GM12878 (cell line): ENCODE data around the gene SNRPD3.

Source experiments
- FOS ChIP-seq: IDR thresholded peaks from 3 replicates; pipeline ENCODE4 v1.6.1; 2011; ENCODE audit warnings: borderline replicate concordance; ENCODE audit not compliant: insufficient read length; ENCODE audit errors: extremely low read depth
- MEF2A ChIP-seq: IDR thresholded peaks from 2 replicates; pipeline ENCODE4 v1.6.1; 2011; ENCODE audit warnings: low read depth, mild to moderate bottlenecking, low read length, moderate library complexity; ENCODE audit not compliant: insufficient read depth
- POLR2A ChIP-seq: IDR thresholded peaks from 2 replicates; pipeline ENCODE4 v1.6.1; 2011; ENCODE audit warnings: low read depth, mild to moderate bottlenecking, low read length
- POLR2AphosphoS5 ChIP-seq: IDR thresholded peaks from 2 replicates; pipeline ENCODE4 v1.6.1; 2011; ENCODE audit warnings: mild to moderate bottlenecking, low read length, inconsistent platforms
- RCOR1 ChIP-seq: conservative IDR thresholded peaks from 2 replicates; pipeline ENCODE4 v1.6.1; 2012; ENCODE audit warnings: low read depth, low read length, improper control_type of control experiment
- RUNX3 ChIP-seq: IDR thresholded peaks from 2 replicates; pipeline ENCODE4 v1.6.1; 2012; ENCODE audit warnings: low read length, inconsistent platforms
- SREBF2 ChIP-seq: IDR thresholded peaks from 2 replicates; pipeline ENCODE4 v1.6.1; 2012; ENCODE audit warnings: mild to moderate bottlenecking, low read length
- TAF1 ChIP-seq: IDR thresholded peaks from 2 replicates; pipeline ENCODE4 v1.6.1; 2011; ENCODE audit warnings: mild to moderate bottlenecking, low read depth, low read length, borderline replicate concordance
- TBL1XR1 ChIP-seq: IDR thresholded peaks from 2 replicates; pipeline ENCODE4 v1.6.1; 2012; ENCODE audit warnings: low read depth, low read length, improper control_type of control experiment
- TF ChIP-seq, protein P1 (sequence below), 3 experiments: IDR thresholded peaks in 2 of 3; conservative IDR thresholded peaks in 1 of 3; 2 replicates each; pipeline ENCODE4 v1.5.1; 2011; ENCODE audit warnings: low read depth in 3 of 3, low read length in 3 of 3, mild to moderate bottlenecking in 3 of 3, control low read depth in 2 of 3, moderate library complexity in 2 of 3, inconsistent platforms in 1 of 3, mixed read lengths in 1 of 3; ENCODE audit not compliant: control insufficient read depth in 2 of 3, insufficient read depth in 1 of 3; ENCODE audit errors: extremely low read depth in 1 of 3

DNA sequence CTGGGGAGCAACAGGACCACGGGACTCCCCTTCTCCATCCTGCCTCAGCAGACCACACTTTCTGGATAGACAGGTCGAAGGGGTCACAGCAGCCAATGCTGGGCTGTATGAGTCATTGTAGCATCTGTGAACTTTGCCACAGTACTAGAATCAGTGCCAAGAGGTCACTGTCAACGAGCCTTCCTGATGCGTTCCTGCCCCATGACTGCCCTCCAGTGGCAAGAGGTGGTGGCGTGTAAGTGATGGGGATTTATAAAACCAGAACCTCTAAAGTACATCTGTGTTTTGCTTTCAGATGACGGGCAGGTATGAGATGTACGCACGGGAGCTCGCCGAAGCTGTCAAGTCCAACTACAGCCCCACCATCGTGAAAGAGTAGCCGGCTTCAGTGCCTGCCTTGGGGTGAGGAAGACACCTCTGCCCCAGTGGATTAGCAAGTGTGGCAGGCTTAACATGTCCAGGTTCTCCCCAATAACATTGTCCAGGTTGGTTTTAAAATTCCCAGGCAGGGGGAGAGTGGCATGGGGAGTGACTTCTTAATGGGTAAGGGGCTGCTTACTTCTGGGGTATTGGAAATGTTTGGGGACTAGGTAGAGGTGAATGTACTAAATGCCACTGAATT, 30.3 kb upstream of the SNRPD3 start:
- TF ChIP-seq, protein P1, sequence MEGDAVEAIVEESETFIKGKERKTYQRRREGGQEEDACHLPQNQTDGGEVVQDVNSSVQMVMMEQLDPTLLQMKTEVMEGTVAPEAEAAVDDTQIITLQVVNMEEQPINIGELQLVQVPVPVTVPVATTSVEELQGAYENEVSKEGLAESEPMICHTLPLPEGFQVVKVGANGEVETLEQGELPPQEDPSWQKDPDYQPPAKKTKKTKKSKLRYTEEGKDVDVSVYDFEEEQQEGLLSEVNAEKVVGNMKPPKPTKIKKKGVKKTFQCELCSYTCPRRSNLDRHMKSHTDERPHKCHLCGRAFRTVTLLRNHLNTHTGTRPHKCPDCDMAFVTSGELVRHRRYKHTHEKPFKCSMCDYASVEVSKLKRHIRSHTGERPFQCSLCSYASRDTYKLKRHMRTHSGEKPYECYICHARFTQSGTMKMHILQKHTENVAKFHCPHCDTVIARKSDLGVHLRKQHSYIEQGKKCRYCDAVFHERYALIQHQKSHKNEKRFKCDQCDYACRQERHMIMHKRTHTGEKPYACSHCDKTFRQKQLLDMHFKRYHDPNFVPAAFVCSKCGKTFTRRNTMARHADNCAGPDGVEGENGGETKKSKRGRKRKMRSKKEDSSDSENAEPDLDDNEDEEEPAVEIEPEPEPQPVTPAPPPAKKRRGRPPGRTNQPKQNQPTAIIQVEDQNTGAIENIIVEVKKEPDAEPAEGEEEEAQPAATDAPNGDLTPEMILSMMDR (IDR thresholded peaks at IDR 0.05 in 2 of 3, conservative IDR thresholded peaks at IDR 0.05 in 1 of 3; ENCODE audit: control insufficient read depth in 2 of 3, extremely low read depth in 1 of 3, insufficient read depth in 1 of 3, low read depth in 3 of 3, low read length in 3 of 3) = peak; percentile 89 to 94 (median 90)
- TF ChIP-seq MEF2A (0 out of 2 replicates have a peak, but pooled peaks have one; percentile 17), POLR2A (no peak), RCOR1 (no peak), POLR2AphosphoS5 (no peak), FOS (no peak), SREBF2 (no peak), RUNX3 (peak; percentile 47), TBL1XR1 (no peak), TAF1 (no peak)
